Measurements from ENCODE around the gene CADM1. TPM values are rescaled to one million over a fixed set of nuclear protein-coding genes. Genes with fewer than 3 reads are reported as not detected.

The CADM1 gene
- total RNA-seq, 1 experiment from 2014 or later: 0.79 TPM

DNA sequence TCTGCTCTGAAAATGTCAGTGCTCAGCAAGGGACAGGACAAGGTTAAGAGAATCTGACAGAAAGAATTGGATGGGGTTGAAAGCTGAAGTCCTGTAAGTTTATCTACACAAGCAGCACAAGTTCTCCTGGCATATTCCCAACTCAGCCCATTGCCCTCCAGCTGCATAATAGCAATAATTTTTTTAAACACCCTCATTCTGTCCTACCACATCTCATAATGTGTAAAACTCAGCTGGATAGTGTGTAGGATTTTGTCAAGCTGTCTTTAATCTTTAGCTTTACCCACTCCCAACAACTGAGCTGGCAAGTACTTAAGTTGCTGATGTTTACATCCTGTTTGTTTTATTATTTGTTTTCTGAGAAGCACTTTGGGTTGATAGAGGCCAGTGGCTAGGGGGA lies 158.9 kb downstream of the CADM1 start:
- intact Hi-C loops (cut with micrococcal nuclease): no loop called here
- Histone ChIP-seq H4K20me1 (ENCODE audit: insufficient read depth) (no peaks in the 10 kb centered on the region), H3K4me3 (replicated peaks in 1 of 2; ENCODE audit: low read depth in 1 of 2, low read length in 2 of 2) (no peak overlapping the region), H3K4me2 (ENCODE audit: low read length) (no peak overlapping the region), H3K4me1 (ENCODE audit: control insufficient read depth in 1 of 2, insufficient read depth in 2 of 2, low read length in 2 of 2) (no peaks in the 10 kb centered on the region), H3K9ac (ENCODE audit: low read length) (no peak overlapping the region), H3K27ac (ENCODE audit: low read depth, low read length) (no peak overlapping the region), H3K9me2 (ENCODE audit: insufficient read depth) (no peaks in the 10 kb centered on the region), H3K79me2 (ENCODE audit: insufficient read depth, low read length) (no peaks in the 10 kb centered on the region), H3K27me3 (ENCODE audit: insufficient read depth, low read length) (no peaks in the 10 kb centered on the region), H2AFZ (ENCODE audit: low read depth, low read length, poor library complexity, severe bottlenecking) (no peak overlapping the region), H3K9me3 (ENCODE audit: control insufficient read depth in 1 of 2, insufficient read depth in 1 of 2, low read depth in 1 of 2, low read length in 2 of 2) (peaks cover 4 to 7% of the 10 kb centered on the region in 2 experiments; a peak in 2 of 4 replicates), H3K36me3 (ENCODE audit: control insufficient read depth in 1 of 2, insufficient read depth in 2 of 2, low read length in 2 of 2) (no peaks in the 10 kb centered on the region)
- no TSS peak for BruUV-seq (replicated peaks)
- ChIA-PET POLR2A (no interaction called here), CTCF (no interaction called here), RAD21 (ENCODE audit: low non-redundant PET in 1 of 2, low total read pairs in 2 of 2, uncharacterized antibody in 2 of 2, unreplicated experiment in 2 of 2) (no interaction called here)
- no peak for TF ChIP-seq EZH2 (IDR thresholded peaks at IDR 0.05)
- TF ChIP-seq, protein P1, sequence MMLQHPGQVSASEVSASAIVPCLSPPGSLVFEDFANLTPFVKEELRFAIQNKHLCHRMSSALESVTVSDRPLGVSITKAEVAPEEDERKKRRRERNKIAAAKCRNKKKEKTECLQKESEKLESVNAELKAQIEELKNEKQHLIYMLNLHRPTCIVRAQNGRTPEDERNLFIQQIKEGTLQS (IDR thresholded peaks at IDR 0.05): no peak
- no peak for TF ChIP-seq SIN3A (IDR thresholded peaks at IDR 0.05; ENCODE audit: low read depth)
- TF ChIP-seq CEBPB (IDR thresholded peaks at IDR 0.05; ENCODE audit: low read depth): no peak
- TF ChIP-seq, protein P2, sequence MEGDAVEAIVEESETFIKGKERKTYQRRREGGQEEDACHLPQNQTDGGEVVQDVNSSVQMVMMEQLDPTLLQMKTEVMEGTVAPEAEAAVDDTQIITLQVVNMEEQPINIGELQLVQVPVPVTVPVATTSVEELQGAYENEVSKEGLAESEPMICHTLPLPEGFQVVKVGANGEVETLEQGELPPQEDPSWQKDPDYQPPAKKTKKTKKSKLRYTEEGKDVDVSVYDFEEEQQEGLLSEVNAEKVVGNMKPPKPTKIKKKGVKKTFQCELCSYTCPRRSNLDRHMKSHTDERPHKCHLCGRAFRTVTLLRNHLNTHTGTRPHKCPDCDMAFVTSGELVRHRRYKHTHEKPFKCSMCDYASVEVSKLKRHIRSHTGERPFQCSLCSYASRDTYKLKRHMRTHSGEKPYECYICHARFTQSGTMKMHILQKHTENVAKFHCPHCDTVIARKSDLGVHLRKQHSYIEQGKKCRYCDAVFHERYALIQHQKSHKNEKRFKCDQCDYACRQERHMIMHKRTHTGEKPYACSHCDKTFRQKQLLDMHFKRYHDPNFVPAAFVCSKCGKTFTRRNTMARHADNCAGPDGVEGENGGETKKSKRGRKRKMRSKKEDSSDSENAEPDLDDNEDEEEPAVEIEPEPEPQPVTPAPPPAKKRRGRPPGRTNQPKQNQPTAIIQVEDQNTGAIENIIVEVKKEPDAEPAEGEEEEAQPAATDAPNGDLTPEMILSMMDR (IDR thresholded peaks at IDR 0.05 in 2 of 3, conservative IDR thresholded peaks at IDR 0.05 in 1 of 3; ENCODE audit: borderline replicate concordance in 1 of 3, insufficient read depth in 1 of 3, low read depth in 2 of 3, low read length in 2 of 3): no peak
- TF ChIP-seq, protein P3, sequence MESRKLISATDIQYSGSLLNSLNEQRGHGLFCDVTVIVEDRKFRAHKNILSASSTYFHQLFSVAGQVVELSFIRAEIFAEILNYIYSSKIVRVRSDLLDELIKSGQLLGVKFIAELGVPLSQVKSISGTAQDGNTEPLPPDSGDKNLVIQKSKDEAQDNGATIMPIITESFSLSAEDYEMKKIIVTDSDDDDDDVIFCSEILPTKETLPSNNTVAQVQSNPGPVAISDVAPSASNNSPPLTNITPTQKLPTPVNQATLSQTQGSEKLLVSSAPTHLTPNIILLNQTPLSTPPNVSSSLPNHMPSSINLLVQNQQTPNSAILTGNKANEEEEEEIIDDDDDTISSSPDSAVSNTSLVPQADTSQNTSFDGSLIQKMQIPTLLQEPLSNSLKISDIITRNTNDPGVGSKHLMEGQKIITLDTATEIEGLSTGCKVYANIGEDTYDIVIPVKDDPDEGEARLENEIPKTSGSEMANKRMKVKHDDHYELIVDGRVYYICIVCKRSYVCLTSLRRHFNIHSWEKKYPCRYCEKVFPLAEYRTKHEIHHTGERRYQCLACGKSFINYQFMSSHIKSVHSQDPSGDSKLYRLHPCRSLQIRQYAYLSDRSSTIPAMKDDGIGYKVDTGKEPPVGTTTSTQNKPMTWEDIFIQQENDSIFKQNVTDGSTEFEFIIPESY (IDR thresholded peaks at IDR 0.05; ENCODE audit: extremely low read depth, insufficient replicate concordance, low read length): no peak
- TF ChIP-seq POLR2A (IDR thresholded peaks at IDR 0.05; ENCODE audit: borderline replicate concordance, extremely low read depth, insufficient read depth, insufficient read length): no peak
- TF ChIP-seq TCF7L2 (IDR thresholded peaks at IDR 0.05; ENCODE audit: borderline replicate concordance, extremely low read depth, insufficient read depth, insufficient read length): no peak
- TF ChIP-seq SRF (IDR thresholded peaks at IDR 0.05; ENCODE audit: low read depth): no peak
- no peak for TF ChIP-seq ZFX (IDR thresholded peaks at IDR 0.05)
- TF ChIP-seq JUND (IDR thresholded peaks at IDR 0.05): no peak
- ATAC-seq (no peak), DNase-seq (ENCODE audit: low read depth, low spot score) (no peak)

All from HCT116 (cell line).